ENCODE data around the gene OR10H1.
"Not testable (repeated sequence)": the region's sequence is repeated elsewhere in the genome, so short reads cannot be mapped to it uniquely, and the experiment has no call there.

Gene OR10H1, protein sequence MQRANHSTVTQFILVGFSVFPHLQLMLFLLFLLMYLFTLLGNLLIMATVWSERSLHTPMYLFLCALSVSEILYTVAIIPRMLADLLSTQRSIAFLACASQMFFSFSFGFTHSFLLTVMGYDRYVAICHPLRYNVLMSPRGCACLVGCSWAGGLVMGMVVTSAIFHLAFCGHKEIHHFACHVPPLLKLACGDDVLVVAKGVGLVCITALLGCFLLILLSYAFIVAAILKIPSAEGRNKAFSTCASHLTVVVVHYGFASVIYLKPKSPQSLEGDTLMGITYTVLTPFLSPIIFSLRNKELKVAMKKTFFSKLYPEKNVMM

DNA sequence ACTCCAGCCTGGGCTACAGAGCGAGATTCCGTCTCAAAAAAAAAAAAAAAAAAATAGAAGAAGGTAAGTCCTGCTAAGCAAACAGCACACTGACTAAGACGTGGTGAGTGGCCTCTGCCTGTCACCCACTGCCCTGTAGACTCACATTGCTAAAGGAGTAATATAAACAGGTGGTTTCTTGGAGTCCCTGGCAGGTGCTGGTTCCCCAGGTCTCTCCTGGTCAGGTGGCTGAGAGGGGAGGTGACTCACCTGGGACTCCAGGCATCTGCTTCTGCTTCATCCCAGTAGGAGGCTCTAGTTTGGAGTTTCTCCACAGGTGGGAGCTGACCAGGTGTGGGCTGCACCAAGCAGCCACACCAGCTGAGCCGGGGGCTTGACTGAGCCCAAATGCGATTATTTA lies at the start of gene OR10H1:
Gene OR10H1 (minus strand): TSS at position 359 of the 400 bp plus-strand sequence. CDS start 7,627 bp downstream, outside the sequence.
- peak; percentile 9 for DNase-seq

DNA sequence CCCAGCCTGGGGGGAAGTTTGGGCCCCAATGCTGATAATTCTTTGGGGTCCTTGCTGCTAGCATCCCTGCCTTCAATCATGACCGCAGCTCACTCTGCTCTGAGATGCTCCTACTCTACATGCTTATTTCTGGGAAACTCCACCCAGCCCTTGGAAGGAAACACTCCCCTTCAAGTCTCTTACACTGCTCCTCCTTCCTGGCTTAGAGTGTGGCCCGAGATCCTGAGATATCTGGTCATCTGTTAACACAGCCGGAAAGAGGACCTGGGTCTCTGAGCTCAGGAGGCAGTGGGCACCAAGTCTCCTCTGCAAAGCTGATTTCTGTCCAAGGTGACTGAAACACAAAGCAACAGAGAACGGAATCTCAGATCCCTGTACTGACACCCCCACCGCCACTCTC lies 49.4 kb upstream of the OR10H1 start:
- DNase-seq = no peak

DNA sequence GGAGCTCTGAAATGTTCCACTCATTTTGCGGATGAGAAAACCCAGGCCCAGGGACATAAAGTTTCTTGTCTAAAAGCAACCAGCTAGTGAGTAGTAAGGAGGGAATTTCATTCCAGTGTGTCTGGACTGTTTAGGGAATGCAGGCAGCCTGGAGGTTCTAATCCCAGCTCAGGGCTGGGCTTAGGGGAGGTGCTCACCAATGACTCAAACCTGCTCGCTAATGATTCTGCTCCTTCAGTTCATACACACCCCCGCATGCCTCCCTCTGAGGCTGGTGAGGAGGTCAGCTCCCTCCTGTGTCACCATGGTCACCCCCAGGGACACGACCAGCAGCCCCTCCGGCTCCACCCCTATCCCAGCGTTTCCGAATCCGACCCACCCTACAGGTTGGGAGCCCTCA lies 47.8 kb upstream of the OR10H1 start:
- no peak for DNase-seq

DNA sequence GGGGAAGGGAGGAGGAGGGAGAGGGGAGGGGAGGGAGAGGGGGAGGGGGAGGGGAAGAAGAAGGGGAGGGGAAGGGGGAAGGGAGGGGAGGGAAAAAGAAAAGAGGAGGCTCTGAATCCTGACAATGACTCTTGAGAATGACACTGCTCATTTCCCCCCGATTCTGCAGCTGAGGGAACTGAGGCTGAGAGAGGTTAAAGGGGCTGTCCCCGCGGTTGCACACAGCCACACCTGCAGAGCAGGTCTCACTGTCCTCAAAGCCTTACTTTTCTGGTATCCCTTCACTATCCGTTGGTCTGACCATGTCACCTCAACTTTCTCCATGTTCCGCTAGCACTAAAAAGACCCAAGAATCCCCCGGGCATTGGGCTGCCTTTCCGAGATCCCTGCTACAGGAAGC lies 47.0 kb upstream of the OR10H1 start:
- DNase-seq = no peak

DNA sequence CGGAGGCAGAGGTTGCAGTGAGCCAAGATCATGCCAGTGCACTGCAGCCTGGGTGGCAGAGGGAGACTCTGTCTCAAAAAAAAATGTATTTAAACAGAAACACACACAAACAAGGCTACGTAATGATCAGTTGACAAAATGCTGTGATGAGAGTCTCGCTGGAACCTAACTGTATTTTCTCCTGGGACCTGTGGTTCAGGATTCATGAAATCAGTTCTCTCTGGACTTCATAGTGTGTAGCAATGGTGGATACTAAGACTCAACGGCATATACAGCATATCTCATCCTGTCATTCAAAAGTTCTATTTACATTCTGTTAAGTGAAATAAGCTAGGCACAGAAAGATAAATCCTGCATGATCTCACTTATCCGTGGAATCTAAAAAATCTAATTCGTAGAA lies 45.1 kb upstream of the OR10H1 start:
- DNase-seq = no peak

DNA sequence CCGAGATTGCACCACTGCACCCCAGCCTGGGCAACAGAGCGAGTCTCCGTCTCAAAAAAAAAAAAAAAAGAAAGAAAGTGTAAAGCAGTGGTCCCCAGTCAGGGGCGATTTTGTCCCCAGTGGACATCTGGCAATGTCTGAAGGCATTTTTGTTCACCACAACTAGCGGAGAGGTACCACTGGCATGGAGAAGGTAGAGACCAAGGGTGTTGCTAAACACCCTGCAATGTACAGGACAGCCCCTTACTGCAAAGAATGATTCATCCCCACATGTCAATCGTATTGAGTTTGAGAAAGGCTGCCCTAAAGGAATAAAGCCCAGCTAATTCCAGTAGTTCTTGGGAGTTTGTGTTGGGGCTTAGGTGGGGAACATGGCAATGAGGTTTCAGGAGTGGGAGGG lies 43.7 kb upstream of the OR10H1 start:
- DNase-seq = no peak

DNA sequence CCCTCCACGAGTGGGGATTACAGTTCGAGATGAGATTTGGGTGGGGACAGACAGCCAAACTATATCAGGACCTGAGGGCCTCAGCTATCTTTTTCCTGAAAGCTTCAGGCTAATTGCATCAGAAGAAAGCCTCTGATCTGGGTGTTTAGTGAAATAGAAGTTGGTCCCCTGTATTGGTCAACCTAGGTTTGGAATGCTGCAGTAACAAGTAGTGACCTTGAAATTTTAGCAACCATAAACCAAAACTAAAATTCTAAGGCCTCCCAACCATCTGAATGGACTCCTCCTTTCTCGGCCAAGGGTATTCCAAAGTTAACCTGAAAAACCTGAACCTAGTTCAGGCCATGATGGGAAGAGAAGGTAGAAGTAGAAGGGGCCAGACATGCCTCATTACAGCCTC lies 34.9 kb upstream of the OR10H1 start:
- DNase-seq = no peak

DNA sequence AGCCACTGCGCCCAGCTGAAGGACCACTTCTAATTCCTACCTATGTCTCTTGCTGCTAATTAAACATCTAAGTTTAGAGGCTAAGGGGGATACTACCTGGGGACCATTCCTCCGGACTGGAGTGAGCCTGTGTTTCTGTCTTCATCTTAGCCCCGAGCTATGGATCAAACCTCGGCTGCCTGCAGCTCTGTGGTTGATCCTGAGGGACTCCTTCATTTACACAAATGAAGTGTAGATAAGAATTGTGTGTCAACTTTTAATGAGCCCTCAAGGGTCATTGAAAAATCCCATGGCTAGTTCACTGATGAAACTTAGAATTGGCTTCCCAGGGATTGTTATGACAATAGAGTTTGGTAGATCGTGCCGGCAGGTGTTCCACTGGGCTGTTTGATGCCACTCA lies 31.5 kb upstream of the OR10H1 start:
- DNase-seq = no peak

DNA sequence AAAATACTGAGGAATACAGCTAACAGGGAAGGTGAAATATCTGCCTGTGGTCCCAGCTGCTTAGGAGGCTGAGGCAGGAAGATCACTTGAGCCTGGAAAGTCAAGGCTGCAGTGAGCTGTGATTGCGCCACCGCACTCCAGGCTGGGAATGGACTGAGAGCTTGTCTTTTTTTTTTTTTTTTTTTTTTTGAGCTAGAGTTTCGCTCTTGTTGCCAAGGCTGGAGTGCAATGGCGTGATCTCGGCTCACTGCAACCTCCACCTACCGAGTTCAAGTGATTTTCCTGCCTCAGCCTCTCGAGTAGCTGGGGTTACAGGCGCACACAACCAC lies 28.4 kb upstream of the OR10H1 start:
- DNase-seq = not testable (repeated sequence)

DNA sequence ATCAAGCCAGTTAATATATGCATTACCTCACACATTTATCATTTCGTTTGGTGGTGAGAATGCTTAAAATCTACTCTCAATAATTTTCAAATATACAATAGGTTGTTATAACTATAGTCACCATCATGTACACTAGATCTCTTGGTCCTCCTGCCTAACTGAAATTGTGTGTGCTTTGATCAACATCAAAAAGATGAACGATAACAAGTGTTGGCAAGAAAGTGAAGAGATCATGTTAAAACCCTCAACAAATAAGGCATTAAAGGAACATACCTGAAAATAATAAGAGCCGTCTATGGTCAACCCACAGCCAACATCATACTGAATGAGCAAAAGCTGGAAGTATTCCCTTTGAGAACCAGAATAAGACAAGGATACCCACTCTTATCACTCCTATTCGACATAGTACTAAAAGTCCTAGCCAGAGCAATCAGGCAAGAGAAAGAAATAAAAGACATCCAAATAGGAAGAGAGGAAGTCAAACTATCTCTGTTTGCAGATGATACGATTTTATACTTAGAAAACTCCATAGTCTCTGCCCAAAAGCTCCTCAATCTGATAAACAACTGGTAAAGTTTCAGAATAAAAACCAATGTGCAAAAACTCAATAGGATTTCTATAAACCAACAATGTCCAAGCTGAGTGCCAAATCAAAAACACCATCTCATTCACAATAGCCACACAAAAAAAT lies 27.9 kb upstream of the OR10H1 start:
- no peak for DNase-seq

DNA sequence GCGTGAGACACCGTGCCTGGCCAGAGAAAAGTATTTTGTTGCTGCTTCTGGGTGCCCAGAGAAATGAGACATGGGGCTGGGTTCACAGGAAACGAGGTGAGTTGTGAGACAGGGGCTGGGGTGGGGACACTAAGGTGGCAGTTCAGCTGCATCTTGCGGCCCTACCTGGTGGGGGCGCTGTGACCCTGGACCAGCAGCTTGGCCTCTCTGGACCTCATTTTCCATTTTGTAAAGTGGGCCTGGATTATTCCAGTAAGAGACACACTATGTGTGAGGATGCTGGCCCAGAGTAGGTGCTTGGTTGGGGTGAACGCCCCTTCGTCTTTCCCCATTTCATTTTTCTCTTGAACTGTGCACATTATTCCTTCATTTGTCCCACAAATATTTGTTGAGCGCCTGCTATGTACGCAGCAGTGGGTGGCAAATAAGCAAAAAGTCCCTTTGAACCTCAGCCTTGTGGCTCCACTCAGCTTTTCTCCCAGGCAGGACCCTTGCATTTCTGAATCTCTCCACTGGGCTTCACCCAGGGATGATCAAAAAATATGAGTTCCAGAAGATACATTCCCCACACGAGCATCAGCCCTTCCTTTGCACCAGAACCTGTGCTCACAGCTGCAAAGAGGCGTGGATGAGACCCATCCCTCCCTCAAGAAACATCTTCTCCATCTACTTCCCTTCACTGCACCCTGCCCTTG lies 26.6 kb upstream of the OR10H1 start:
- DNase-seq = no peak

DNA sequence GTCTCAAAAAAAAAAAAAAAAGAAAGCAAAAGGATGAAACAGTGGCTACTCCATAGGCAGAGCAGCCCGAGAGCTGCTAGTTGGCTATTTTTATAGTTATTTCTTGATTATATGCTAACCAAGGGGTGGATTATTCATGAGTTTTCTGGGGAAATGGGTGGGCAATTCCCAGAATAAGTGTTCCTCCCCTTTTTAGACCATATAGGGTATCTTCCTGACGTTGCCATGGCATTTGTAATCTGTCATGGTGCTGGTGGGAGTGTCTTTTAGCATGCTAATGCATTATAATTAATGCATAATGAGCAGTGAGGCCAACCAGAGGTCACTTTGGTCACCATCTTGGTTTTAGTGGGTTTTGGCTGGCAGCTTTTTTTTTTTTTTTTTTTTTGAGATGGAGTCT lies 25.4 kb upstream of the OR10H1 start:
- DNase-seq = no peak

DNA sequence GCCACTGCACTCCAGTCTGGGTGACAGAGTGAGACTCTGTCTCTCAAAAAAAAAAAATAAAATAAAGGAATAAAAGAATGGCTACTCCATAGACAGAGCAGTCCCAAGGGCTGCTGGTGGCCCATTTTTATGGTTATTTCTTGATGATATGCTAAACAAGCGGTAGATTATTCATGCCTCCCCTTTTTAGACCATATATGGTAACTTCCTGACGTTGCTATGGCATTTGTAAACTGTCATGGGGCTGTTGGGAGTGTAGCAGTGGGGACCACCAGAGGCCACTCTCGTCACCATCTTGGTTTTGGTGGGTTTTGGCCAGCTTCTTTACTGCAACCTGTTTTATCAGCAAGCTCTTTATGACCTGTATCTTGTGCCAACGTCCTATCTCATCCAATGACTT lies 24.4 kb upstream of the OR10H1 start:
- DNase-seq = not testable (repeated sequence)

DNA sequence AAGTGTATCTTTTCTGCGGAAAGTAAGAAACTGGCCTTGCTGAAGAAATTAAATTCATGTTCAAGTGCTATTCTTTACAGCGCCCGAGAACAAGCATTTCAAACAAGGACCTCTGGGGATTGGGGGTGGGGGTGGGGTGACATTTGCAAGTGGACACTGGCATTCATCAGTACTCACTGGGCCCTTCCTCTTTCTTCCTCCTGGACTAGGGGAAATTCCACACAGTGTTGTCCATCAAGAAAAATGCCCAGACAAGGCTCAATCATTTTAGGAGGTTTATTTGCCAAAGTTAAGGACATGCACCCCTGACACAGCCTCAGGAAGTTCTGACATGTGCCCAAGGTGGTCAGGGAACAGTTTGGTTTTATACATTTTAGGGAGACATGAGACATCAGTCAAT lies 22.9 kb upstream of the OR10H1 start:
- no peak for DNase-seq

DNA sequence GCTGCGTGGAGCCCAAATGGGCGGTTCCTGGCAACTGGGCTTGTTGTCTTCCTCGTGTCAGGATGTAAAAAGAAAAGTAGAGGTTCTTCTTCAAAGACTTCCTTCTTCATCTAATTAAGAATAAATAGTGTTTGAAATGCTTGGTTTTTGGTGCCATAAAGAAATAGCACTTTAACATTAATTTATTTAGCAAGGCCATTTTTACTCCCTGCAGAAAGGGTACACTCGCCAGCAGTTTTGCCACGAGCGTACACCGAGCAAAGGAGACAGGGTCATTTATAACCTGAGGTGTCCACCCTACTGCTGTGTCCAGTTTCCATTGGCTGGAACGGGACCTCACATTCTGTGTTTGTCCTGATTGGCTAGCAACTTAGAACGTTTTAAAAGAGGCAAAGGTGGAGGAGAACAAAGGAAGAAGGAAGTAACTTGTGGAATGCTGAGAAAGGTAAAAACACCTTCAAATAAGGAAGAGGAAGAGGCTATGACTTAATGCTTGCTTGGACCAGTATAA lies 21.8 kb upstream of the OR10H1 start:
- no peak for DNase-seq

DNA sequence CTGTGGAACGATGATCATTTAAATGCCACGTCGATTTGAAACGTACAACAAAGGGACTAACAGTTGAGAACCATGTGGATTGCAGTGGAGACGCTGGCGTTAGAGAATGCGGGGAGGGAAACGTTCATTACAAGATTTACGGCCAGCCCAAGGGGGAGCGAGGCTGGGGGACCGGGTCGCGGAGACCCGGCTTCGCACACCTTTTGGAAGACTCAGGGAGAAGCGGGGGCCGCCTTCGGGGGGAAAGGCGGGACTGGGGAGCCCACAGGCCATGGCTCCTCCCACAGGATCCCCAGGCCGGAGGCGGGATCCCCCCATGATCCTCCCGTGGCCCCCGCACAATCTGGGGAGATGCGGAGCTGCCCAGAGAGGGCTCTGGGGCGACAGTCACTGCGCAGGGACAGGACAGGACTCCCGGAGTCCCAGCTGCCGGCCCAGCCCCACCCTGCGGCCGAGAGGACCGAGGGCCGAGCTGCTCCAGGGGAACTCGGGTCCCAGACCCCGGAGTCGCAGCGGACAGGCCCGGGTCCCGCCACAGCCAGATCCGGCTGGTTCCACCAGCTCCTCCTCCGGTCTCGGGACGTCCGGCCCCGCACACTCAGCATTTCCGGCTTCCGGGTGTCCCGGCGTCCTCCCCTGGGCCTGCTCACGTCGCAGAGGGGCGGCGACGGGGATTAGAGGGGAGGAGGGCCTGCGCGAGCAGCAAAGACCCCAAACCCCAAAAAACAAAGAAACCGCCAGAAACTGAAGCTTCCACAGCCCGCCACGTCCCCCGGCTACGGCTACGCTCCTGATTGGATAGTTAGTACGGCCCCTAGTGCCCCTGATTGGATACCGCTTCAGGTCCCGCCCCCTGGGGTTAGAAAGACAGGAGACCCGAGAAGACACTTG lies 21.1 kb upstream of the OR10H1 start:
- DNase-seq = peak; percentile 11

DNA sequence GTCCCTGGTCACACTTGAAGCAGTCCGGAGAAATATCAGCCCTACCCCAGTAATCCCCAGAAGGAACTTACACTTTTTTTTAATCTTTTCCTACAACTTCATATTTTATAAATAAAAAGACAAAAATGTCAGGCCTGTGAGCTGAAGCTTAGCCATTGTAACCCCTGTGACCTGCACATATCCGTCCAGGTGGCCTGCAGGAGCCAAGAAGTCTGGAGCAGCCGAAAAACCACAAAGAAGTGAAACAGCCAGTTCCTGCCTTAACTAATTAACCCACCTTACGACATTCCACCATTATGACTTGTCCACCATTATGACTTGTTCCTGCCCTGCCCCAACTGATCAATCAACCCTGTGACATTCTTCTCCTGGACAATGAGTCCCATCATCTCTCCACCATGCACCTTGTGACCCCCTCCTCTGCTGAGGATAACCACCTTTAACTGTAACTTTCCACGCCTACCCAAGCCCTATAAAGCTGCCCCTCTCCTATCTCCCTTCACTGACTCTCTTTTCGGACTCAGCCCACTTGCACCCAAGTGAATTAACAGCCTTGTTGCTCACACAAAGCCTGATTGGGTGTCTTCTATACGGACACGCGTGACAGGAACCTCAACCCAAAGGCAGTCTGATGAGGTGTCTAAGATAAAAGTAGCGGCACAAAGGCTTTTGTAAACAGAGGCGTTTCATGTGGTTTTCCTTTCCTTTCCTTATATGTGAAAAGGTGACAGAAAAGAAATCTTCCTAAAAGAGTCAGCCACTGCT lies 20.3 kb upstream of the OR10H1 start:
- DNase-seq = not testable (repeated sequence)

DNA sequence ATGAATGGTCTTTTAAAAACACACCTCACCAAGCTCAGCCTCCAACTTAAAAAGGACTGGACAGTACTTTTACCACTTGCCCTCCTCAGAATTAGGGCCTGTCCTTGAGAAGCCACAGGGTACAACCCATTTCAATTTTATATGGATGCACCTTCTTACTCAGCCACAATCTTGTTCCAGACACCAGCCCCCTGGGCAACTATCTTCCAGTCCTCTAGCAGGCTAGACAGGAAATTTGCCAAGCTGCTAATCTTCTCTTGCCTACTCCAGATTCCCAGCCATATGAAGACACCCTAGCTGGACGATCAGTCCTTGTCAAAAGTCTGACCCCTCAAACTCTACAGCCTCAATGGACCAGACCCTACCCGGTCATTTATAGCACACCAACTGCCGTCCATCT lies 18.8 kb upstream of the OR10H1 start:
- DNase-seq = not testable (repeated sequence)

DNA sequence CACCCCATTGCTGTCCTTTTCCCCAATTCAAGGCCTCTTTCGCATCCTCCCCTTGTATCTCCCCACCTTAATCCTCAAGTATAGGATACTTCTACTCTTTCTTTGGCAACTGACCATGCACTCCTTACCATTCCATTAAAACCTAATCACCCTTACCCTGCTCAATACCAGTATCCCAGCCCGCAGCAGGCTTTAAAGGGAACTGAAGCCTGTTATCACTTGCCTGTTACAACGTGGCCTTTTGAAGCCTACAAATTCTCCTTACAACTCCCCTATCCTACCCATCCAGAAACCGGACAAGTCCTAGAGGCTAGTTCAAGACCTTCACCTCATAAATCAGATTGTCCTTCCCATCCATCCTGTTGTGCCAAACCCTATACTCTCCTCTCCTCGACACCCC lies 16.2 kb upstream of the OR10H1 start:
- DNase-seq = no peak

DNA sequence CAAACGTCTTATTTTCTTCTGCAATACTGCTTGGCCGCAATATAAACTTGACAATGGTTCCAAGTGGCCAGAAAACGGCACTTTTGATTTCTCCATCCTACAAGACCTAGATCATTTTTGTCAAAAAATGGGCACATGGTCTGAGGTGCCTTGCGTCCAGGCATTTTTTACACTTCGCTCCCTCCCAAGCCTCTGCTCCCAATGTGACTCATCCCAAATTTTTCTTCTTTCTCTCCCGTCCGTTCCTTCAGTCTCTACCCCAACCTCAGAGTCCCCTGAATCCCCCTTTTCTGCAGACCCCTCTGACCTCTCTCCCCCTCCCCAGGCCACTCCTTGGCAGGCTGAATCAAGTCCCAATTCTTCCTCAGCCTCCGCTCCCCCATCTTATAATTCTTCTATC lies 14.3 kb upstream of the OR10H1 start:
- DNase-seq = no peak

DNA sequence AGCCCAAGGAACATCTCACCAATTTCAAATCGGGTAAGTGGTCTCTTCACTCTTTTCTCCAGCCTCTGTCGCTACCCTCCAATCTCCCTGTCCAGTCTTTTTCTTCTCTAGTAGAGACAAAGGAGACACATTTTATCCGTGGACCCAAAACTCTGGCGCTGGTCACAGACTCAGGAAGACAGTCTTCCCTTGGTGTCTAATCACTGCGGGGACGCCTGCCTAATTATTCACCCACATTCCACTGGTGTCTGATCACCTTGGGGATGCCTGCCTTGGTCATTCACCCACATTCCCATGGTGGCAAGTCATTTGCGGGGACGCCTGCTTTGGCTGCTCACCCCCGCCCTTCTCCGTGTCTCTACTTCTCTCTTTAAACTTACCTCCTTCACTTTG lies 13.8 kb upstream of the OR10H1 start:
- DNase-seq = no peak

DNA sequence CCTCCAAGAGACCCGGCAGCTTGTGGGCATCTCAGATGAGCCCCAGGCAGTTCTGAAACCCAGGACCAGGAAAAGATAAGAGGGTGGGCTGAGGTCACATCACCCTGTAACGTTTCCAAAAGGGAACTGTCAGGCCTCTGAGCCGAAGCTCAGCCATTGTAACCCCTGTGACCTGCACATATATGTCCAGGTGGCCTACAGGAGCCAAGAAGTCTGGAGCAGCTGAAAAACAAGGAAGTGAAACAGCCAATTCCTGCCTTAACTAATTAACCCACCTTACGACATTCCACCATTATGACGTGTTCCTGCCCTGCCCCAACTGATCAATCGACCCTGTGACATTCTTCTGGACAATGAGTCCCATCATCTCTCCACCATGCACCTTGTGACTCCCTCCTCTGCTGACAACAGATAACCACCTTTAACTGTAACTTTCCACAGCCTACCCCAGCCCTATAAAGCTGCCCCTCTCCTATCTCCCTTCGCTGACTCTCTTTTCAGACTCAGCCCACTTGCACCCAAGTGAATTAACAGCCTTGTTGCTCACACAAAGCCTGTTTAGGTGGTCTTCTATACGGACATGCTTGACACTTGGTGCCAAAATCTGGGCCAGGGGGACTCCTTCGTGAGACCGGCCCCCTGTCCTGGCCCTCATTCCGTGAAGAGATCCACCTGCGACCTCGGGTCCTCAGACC lies 13.3 kb upstream of the OR10H1 start:
- DNase-seq = not testable (repeated sequence)
